Vagina (tissue), 2 donors: ENCODE data around the gene OR1I1.

Experiments
- CTCF ChIP-seq, 3 experiments: fragments of 450-650 bp in 2 of 3; fragments of 200-600 bp in 1 of 3; sonication (generic) in 1 of 3; IDR thresholded peaks; one replicate each; pipeline ENCODE4 v1.5.1; 2017 to 2019; ENCODE audit warnings: antibody characterized with exemption in 3 of 3, mild to moderate bottlenecking in 2 of 3, moderate library complexity in 2 of 3
- POLR2AphosphoS5 ChIP-seq, 2 donors: sonication (generic); formaldehyde crosslinking; IDR thresholded peaks; one replicate each; pipeline ENCODE4 v1.9.0; 2017; ENCODE audit warnings: antibody characterized with exemption in 2 of 2, mild to moderate bottlenecking in 2 of 2, low read depth in 1 of 2; ENCODE audit not compliant: insufficient read depth in 1 of 2

DNA sequence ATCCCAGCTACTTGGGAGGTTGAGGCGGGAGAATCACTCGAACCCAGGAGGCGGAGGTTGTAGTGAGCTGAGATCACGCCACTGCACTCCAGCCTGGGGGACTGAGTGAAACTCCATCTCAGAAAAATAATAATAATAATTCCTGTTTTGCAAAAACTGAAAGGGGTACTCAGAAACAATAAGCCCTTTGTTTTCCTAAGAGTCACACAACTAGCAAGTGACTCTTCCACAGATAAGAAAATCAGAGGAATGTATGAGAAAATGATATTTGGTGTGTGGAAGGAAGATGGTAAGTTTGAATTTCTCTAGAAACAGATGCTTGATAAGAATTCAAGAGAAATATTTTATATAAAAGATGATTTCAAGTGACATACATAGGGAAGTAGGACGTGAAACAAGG lies 60.3 kb downstream of the OR1I1 start:
- TF ChIP-seq CTCF (IDR thresholded peaks at IDR 0.05) (no peak), POLR2AphosphoS5 (IDR thresholded peaks at IDR 0.05; ENCODE audit: insufficient read depth in 1 of 2, low read depth in 1 of 2) (no peak)
